ENCODE measurements around the gene NFIA.

NFIA gene

GRCh38 chr1:61372944-61373343 is 290.6 kb downstream of the NFIA start:
- H3K9ac ChIP-seq (ENCODE audit: low read length), result no peak overlapping the region
- H3F3A ChIP-seq (ENCODE audit: insufficient read depth, low read length), result no peaks in the 10 kb centered on the region
- no peak for TF ChIP-seq EZH2phosphoT487 (IDR thresholded peaks at IDR 0.05; ENCODE audit: low read length)
- TF ChIP-seq CTCF (IDR thresholded peaks at IDR 0.05; ENCODE audit: low read length), result no peak
- no peak for TF ChIP-seq EZH2 (optimal IDR thresholded peaks at IDR 0.05; ENCODE audit: low read depth, low read length)
- H4K20me1 ChIP-seq (ENCODE audit: insufficient read depth, low read length), result no peaks in the 10 kb centered on the region
- DNase-seq, result no peak
- H3K27ac ChIP-seq (ENCODE audit: low read length), result no peak overlapping the region
- no peaks in the 10 kb centered on the region for H3K9me3 ChIP-seq (replicated peaks; ENCODE audit: insufficient read depth, low read length)
- H3K4me3 ChIP-seq (ENCODE audit: low read length), result no peak overlapping the region
- H3K9me2 ChIP-seq (replicated peaks; ENCODE audit: insufficient read depth, low read length), result no peaks in the 10 kb centered on the region
- H3K4me2 ChIP-seq (ENCODE audit: low read depth, low read length), result no peak overlapping the region
- H3K36me3 ChIP-seq (replicated peaks; ENCODE audit: insufficient read depth, low read length), result no peaks in the 10 kb centered on the region
- no peaks in the 10 kb centered on the region for H3K79me2 ChIP-seq (ENCODE audit: low read length)
- no peak overlapping the region for H2AFZ ChIP-seq (ENCODE audit: low read length)
- H3K4me1 ChIP-seq (ENCODE audit: low read length), result peaks cover 15% of the 10 kb centered on the region
- H3K27me3 ChIP-seq (replicated peaks; ENCODE audit: insufficient read depth, low read length), result no peaks in the 10 kb centered on the region

- H3K27ac ChIP-seq (ENCODE audit: low read length), result no peak overlapping the region
- no peak overlapping the region for H3K4me2 ChIP-seq (ENCODE audit: low read depth, low read length)
- no peaks in the 10 kb centered on the region for H3K36me3 ChIP-seq (replicated peaks; ENCODE audit: insufficient read depth, low read length)
- peaks cover 18% of the 10 kb centered on the region for H3K4me1 ChIP-seq (ENCODE audit: low read length)
- no peak for TF ChIP-seq CTCF (IDR thresholded peaks at IDR 0.05; ENCODE audit: low read length)
- TF ChIP-seq EZH2 (optimal IDR thresholded peaks at IDR 0.05; ENCODE audit: low read depth, low read length), result no peak
- TF ChIP-seq EZH2phosphoT487 (IDR thresholded peaks at IDR 0.05; ENCODE audit: low read length), result no peak
- no peaks in the 10 kb centered on the region for H3K79me2 ChIP-seq (ENCODE audit: low read length)
- no peaks in the 10 kb centered on the region for H3K9me3 ChIP-seq (replicated peaks; ENCODE audit: insufficient read depth, low read length)
- H3K9me2 ChIP-seq (replicated peaks; ENCODE audit: insufficient read depth, low read length), result no peaks in the 10 kb centered on the region
- H3K9ac ChIP-seq (ENCODE audit: low read length), result no peak overlapping the region
- H2AFZ ChIP-seq (ENCODE audit: low read length), result no peak overlapping the region
- no peaks in the 10 kb centered on the region for H3F3A ChIP-seq (ENCODE audit: insufficient read depth, low read length)
- no peaks in the 10 kb centered on the region for H3K27me3 ChIP-seq (replicated peaks; ENCODE audit: insufficient read depth, low read length)
- H4K20me1 ChIP-seq (ENCODE audit: insufficient read depth, low read length), result no peaks in the 10 kb centered on the region
- no peak for DNase-seq
- H3K4me3 ChIP-seq (ENCODE audit: low read length), result no peak overlapping the region
Measured at GRCh38 chr1:61374156-61374555, 291.8 kb downstream of the NFIA start.

GRCh38 chr1:61375082-61375880 is 292.9 kb downstream of the NFIA start:
- H3K36me3 ChIP-seq (replicated peaks; ENCODE audit: insufficient read depth, low read length), result no peaks in the 10 kb centered on the region
- no peak overlapping the region for H3K27ac ChIP-seq (ENCODE audit: low read length)
- H3K4me1 ChIP-seq (ENCODE audit: low read length), result peaks cover 18% of the 10 kb centered on the region

More at GRCh38 chr1:61375082-61375880, 292.9 kb downstream of the NFIA start:
- H3K4me2 ChIP-seq (ENCODE audit: low read depth, low read length), result no peak overlapping the region
- no peaks in the 10 kb centered on the region for H4K20me1 ChIP-seq (ENCODE audit: insufficient read depth, low read length)
- H3K9me3 ChIP-seq (replicated peaks; ENCODE audit: insufficient read depth, low read length), result no peaks in the 10 kb centered on the region
- no peak overlapping the region for H3K9ac ChIP-seq (ENCODE audit: low read length)
- TF ChIP-seq EZH2phosphoT487 (IDR thresholded peaks at IDR 0.05; ENCODE audit: low read length) (no peak), CTCF (IDR thresholded peaks at IDR 0.05; ENCODE audit: low read length) (no peak), EZH2 (optimal IDR thresholded peaks at IDR 0.05; ENCODE audit: low read depth, low read length) (no peak)
- H3K4me3 ChIP-seq (ENCODE audit: low read length), result no peak overlapping the region
- no peaks in the 10 kb centered on the region for H3K9me2 ChIP-seq (replicated peaks; ENCODE audit: insufficient read depth, low read length)
- no peak overlapping the region for H2AFZ ChIP-seq (ENCODE audit: low read length)
- H3K79me2 ChIP-seq (ENCODE audit: low read length), result no peaks in the 10 kb centered on the region
- no peak for DNase-seq
- no peaks in the 10 kb centered on the region for H3K27me3 ChIP-seq (replicated peaks; ENCODE audit: insufficient read depth, low read length)
- no peaks in the 10 kb centered on the region for H3F3A ChIP-seq (ENCODE audit: insufficient read depth, low read length)
